ENCODE measurements around the gene CDH8. TPM values are rescaled to one million over a fixed set of nuclear protein-coding genes. Genes with fewer than 3 reads are reported as not detected.
"Not testable (repeated sequence)": the region's sequence is repeated elsewhere in the genome, so short reads cannot be mapped to it uniquely, and the experiment has no call there.

CDH8 gene
- total RNA-seq, 1 experiment from 2014 or later = not detected

DNA sequence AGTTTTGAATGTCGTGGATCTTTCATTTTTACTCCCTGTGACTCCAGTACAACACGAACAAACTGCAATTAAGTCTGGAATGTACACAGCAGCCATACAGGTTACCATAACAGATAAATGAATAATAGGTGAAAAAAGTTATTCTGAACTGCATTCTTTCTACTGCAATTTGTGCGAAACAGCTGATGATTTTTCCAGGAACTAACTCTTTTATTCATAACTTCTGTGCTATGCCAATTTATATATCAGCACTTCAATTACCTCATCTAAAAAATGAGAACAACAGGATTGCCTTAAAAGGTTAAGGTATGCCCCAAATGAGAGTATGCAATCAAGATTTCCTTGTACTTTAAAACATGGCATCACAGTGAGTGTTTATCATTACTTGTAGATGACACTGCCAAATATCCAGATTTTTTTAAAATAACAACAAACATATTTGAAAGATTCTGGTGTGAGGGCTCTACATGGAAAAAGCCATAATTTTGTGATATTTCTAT is 238.9 kb downstream of the CDH8 start:
- DNase-seq (ENCODE audit: extremely low read depth, low read depth) = no peak

DNA sequence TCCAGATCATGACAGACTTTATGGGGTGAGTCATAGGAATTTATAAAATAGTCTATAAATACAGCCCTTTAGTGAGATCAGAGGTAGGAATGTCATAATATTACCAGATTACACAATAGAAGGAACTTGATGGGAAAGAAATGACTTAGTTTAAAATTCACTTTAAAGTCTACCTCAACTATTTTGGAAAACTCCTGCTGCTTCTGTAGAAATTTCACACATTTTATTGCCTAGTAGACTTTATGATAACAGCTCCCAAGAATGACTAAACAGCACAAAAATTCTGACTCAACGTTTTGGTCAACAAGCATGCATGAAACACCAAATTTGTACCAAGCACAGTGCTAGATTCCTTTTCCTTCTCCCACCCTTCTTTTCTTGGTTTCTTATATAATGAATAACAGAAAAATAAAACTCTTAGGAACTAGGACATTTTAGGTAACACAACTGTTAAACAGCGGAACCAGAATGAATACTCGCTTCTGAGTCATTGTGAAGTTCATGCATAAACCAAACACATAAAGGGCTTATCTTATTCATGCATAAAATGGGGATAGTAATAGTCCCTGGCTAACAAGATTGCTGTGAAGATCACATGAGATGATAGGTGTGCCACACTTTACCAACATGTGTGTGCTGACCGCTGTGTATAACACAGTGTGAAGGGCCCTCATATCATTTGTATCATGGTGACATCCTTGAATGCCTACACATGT is 243.9 kb downstream of the CDH8 start:
- DNase-seq (ENCODE audit: extremely low read depth, low read depth) = peak; percentile 80

DNA sequence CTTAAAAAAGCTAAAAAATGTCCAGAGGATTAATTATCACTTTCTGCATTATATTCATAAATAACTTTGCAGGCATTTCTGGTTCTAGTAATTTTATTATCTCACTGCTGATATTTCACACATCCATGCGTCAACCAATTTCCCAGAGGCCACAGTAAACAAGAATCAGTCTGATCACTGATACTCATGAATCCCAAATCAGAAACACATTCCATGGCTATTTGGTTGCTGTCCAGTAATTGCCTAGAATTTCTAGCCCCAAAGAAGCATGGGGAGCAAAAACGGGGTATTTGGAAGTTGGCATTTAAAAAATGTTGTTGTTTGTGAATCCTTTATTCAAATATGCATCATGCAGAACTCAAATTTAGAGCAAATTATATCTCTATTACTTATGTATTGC is 244.8 kb downstream of the CDH8 start:
- peak; percentile 39 for DNase-seq (ENCODE audit: extremely low read depth, low read depth)

DNA sequence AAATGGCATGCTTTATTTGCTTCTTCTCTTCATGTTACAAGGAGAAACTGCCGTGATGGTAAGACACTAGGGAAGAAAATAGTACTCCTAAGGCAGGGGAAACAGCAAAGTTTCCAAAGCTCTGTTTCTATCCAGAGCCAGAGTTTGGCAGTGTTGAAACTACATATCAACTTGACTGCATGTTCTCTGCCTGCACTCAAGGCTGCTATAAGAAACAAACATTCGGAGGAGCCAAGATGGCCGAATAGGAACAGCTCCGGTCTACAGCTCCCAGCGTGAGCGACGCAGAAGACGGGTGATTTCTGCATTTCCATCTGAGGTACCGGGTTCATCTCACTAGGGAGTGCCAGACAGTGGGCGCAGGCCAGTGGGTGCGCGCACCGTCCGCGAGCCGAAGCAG is 254.4 kb downstream of the CDH8 start:
- DNase-seq (ENCODE audit: extremely low read depth, low read depth) = not testable (repeated sequence)

DNA sequence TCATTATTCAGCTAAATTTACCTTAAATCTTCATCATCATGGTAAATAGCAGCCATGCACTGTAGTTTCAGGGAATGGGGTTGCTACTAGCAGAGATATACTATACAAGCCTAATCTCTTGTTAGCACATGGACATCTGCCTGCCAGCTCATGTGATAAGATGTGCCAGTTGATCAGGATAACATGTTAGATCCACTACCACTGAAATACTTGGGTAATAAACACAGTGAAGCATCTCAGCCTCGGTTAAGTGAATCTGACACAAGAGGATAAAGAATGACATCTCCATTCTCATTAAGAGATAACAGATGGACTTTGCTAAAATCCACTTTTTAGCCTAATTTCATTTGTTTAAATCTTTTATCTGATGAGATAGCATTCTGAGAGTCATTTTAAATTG is 256.1 kb downstream of the CDH8 start:
- DNase-seq (ENCODE audit: extremely low read depth, low read depth) = no peak

DNA sequence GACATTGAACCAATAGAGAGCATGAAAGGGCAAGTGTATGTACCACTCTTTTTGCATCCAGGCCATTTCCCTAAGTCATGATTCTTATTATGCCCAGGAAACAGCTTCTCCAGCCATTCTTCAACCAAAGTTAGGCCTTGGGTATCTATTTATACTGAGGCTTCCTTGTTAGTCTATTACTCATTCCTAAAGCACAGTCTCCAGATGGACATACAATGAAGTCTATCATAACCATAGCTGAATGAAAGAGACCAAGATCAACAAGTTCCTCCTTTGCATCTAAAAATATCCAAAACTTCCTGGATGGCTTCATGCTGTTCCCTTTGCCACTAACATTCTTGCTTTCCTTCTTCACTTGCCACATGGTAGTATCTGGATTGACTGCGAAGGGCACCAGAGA is 265.9 kb downstream of the CDH8 start:
- DNase-seq (ENCODE audit: extremely low read depth, low read depth) = no peak

DNA sequence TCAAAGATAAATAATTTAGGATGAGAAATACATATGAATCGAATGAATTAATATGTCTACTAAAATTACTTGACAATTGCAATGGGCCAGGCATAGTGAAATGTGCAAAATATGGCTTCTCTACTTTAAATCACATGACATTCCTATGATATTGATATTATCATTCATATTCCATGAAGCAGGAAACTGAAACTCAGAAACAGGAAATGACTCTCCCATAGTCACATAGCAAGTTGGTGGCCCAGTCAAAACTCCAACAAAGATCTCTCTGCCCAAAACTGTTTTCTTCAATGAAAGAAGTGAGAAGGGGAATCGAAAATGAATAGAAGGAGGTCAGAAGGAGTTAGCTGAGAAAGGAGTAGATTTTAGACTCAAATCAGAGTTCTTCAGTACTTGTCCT is 272.2 kb downstream of the CDH8 start:
- no peak for DNase-seq (ENCODE audit: extremely low read depth, low read depth)

DNA sequence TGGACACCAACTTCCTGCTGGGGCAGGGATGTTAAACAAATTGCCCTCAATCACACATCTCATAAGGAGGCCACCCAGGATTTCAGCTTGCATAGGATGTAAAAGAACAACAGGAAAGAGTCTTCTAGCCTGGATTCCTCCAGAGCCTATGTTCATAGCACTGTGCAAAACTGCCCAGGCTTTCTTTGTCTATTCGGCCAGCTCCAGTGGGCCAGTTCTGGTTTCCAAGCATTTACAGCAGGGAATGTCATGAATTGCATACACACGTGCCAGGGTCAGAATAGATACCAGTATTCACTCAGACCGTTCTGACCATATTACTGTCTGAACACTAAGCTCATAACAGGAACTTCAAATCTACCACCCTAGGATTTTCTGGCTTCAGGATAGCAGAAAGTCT is 273.2 kb downstream of the CDH8 start:
- DNase-seq (ENCODE audit: extremely low read depth, low read depth) = no peak

DNA sequence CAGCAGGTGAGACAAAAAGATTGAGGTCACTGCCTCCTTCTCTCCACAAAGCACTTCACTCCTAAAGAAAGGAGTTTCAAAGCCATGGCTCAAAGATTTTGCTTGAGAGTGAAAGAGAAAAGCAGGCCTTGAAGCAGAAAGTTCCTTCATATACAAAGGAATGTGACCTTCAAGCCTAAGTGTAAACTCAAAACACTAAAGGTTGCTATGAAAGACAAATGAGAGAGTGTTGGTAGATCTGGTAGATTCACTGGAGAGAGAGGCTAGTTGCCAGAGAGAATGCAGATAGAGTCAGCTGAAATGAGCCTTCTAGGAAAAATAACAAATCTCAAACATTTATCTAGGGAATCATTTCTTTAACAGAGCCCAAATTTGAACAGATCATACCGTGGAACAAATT is 305.2 kb downstream of the CDH8 start:
- no peak for DNase-seq (ENCODE audit: extremely low read depth, low read depth)

DNA sequence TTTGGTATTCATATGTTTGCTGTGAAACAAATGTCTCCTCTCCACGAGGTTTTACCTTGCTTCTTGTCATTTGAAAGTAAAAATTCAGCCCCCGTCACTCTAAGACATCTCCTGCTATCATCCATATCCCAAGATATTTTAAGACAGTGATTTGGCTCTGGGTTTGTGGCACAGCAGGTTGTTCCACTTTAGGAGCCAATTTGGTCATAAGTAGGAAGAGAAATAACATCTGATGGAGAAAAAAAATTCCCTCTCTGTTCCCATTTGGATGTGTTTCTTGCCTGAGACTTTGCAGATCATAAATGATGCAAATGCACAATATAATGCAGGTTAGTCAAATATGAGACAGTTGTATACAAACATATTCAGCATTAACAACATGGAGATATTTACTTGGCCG is 309.5 kb downstream of the CDH8 start:
- DNase-seq (ENCODE audit: extremely low read depth, low read depth) = no peak

DNA sequence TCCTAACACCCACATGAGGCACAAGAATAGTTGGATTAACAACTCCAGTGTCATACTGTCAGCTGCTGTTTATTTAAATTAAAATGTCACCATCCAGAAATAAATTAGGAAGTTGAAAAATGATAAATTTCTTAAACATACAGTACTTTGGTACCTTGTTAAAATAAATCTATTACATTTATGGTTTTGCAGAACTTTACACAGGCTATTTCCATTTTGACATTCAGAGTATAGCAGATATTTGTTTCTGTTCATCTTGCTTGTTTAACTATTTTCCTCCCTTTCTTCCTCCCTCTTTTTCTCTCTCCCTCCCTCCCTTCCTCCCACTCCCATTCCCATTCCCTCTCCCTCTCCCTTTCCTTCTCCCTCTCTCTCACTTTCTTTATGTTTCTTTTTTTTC is 310.1 kb downstream of the CDH8 start:
- no peak for DNase-seq (ENCODE audit: extremely low read depth, low read depth)

DNA sequence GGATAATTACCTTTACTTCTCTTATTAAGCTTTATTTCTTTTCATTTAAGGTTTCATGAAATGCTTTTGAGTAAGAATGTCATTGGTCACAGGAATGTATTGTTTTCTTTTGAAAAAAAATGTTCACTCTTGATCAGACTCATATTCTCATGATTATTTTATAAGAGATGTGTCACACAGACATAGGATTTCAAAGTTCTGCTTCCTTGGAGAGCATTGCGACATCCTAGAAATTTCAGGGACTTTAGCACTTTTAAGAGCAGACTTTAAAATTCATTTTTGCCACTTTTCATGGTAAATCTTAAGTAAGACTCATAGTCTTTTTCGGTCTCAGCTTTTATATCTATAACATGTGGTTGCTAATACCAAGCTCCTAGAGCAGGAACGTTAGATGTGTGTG is 314.7 kb downstream of the CDH8 start:
- DNase-seq (ENCODE audit: extremely low read depth, low read depth) = no peak

DNA sequence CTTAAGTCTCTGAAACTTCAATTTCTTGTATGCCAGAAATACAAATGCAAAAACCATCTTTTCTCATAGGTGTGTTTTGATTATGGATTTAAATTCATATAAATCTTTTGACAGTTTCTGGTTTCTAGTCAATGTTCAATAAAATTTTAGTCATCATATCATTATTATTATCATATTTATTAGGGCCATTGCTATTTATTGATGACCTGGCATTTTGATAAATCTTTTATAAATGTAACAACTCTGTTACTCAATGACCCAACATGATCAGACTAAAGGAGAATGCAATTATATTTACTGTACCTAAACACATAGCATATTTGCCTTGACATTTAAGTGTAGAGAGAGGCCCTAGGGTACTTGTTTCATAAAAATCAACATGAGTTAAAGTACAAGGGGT is 320.8 kb downstream of the CDH8 start:
- DNase-seq (ENCODE audit: extremely low read depth, low read depth) = no peak

DNA sequence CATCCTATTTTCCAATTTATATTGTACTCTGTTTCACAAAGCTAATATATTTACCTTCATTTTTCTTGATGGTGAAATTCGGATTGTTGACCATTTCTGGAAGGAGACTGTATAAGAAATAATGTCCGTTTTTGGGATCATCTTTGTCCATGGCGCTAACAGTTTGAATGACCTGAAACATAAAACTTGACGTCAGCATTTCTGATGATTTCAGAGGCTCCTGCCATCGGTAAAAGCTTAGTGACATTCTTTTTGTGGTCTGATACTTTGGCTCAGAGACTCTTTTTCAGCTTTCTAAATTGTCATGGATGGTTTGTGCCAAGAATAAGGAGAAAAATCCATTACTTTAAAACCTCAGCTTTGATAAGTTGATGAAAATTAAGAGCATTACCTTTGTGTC is 322.5 kb downstream of the CDH8 start:
- no peak for DNase-seq (ENCODE audit: extremely low read depth, low read depth)

DNA sequence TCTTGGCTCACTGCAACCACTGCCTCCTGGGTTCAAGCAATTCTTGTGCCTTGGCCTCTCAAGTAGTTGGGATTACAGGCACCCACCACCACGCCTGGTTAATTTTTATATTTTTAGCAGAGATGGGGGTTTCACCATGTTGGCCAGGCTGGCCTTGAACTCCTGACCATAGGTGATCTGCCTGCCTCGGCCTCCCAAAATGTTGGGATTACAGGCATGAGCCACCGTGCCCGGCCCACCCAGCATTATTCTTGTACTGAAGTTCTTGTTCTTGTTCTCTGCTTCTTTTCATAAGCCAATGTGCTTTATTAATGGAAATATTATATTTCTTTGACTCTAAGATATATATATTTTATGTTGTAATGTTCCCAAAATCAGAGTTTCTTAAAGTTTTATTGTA is 336.6 kb downstream of the CDH8 start:
- DNase-seq (ENCODE audit: extremely low read depth, low read depth) = not testable (repeated sequence)

DNA sequence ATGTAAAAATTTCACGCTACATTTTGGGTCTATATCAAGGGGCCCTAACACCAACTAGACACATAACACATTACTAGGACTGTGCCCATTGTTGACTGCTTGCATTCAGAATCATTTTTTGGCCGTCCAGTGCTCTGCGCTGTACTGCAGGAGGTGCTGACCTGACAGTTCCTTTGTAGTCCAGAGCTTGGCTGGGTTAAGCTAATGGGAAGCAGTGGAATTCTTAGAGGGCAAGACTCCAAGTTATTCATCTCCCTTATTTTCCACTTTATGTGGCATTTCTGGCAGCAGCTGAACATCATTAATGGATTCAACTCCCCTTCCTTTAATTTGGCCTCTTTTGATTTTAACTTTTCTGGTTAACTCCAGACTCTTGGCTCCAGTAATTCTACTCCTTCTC is 351.7 kb downstream of the CDH8 start:
- no peak for DNase-seq (ENCODE audit: extremely low read depth, low read depth)

DNA sequence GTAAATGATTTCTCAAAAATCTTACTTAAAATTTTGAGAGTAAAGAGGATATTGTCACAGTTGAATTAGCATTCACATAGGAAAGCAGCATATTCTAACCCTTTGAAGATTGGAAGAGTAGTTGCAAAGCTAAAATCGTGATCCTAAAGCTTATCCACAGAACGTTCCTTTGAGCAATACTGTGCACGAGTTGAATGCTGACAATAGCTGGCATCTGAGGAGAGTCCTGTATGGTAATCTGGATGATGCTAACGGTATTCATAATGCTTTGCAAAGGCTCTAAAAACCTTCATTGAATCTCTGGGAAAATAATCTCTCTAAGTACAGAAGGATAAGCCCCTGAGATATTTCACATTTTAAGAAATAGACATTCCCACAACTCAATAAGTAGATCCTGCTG is 354.6 kb downstream of the CDH8 start:
- no peak for DNase-seq (ENCODE audit: extremely low read depth, low read depth)

DNA sequence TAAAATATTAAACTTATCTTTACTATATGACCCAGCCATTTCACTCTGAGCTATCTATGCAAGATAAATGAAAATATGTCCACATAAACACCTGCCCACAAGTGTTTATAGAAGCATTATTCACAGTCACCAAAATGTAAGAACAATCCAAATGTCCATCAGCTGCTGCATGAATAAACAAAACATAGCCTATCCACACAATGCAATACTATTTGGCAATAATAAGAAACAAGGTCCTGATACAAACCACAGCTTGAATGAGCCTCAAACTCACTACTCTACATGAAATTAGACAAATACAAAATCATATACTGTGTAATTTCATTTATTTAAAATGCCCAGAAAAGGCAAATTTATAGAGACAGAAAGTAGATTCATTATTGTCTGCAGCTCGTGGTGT is 355.1 kb downstream of the CDH8 start:
- no peak for DNase-seq (ENCODE audit: extremely low read depth, low read depth)

DNA sequence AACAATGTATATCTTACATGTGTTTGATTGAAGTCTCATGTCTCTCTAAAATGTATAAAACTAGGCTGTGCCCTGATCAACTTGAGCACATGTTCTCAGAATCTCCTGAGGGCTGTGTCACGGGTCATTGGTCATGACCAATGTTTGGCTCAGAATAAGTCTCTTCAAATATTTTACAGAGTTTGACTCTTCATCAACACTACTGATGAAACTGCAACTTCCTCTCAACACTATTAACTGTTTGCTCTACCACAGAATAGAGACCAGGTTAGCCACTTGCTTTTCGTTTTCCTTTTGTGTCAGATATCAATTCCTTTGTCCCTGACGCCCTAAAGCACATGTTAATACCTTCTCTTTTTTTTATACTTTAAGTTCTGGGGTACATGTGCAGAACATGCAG is 358.1 kb downstream of the CDH8 start:
- DNase-seq (ENCODE audit: extremely low read depth, low read depth) = no peak

DNA sequence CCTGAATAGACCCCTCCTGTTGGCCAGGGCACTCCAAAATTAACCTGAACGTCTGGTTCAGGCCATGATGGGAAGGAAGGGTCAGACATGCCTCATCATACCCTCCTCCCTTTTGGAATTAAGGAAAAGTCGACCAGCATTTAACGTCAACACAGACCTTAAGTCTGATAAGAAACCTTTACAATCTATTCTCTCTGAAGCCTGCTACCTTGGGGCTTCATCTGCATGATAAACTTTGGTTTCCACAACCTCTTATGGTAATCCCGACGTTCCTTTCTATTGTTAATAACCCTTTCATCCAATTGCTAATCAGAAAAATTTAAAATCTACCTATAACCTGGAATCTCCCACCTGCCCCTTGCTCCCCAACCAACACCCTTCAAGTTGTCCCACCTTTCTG is 358.5 kb downstream of the CDH8 start:
- no peak for DNase-seq (ENCODE audit: extremely low read depth, low read depth)

DNA sequence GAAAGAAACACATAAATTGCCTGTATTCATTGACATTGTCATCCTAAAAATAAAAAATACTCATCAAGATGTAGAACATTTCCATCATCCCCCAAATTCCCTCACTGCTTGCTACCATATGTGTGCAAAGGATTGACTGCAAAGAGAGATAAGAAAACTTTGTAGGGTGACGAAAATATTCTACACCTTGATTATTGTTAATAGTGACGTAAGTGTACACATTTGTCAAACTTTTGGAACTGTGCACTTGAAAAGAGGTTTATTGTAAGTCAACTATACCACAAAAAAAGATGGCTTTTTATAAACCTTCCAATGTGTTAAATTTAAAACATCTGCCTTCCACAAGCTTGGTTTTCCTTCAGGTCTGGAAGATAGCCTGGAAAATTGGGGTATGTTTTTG is 359.5 kb downstream of the CDH8 start:
- DNase-seq (ENCODE audit: extremely low read depth, low read depth) = no peak

DNA sequence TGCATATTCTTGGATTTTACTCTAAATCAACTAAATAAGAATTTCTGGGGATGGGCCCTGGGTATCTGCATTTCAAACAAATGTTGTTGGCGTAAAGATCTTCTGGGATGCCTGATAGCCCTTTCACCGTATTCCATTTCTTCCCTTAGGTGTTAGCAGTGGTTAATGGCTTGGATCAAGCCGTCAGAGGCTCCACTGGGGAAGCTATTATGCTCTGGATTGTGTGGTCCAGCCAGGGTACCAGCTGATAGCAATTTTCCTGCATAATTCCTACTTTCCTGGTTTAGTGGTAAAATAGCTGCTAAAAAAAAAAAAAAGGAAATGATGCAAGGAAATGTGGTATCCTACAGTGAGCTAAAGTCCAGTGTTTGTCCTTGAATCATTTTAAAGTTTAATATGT is 365.1 kb downstream of the CDH8 start:
- no peak for DNase-seq (ENCODE audit: extremely low read depth, low read depth)

DNA sequence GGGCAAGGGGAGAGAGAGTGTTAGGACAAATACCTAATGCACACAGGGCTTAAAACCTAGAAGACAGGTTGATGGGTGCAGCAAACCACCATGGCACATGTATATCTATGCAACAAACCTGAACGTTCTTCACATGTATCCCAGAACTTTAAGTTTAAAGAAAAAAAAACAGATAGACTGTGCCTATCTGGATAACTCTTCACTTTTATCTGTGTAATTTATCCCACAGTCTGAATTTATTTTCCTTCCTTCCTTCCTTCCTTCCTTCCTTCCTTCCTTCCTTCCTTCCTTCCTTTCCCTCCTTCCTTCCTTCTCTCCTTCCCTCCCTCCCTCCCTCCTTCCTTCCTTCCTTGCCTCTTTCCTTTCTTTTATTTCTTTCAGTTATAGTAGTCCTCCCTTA is 370.7 kb downstream of the CDH8 start:
- no peak for DNase-seq (ENCODE audit: extremely low read depth, low read depth)
